ENCODE data around the gene TMEM255B. TPM values are rescaled to one million over a fixed set of nuclear protein-coding genes. Genes with fewer than 3 reads are reported as not detected.
"Not testable (repeated sequence)": the region's sequence is repeated elsewhere in the genome, so short reads cannot be mapped to it uniquely, and the experiment has no call there.

The TMEM255B gene
- total RNA-seq, 1 experiment from 2014 or later = 7.7 TPM

DNA sequence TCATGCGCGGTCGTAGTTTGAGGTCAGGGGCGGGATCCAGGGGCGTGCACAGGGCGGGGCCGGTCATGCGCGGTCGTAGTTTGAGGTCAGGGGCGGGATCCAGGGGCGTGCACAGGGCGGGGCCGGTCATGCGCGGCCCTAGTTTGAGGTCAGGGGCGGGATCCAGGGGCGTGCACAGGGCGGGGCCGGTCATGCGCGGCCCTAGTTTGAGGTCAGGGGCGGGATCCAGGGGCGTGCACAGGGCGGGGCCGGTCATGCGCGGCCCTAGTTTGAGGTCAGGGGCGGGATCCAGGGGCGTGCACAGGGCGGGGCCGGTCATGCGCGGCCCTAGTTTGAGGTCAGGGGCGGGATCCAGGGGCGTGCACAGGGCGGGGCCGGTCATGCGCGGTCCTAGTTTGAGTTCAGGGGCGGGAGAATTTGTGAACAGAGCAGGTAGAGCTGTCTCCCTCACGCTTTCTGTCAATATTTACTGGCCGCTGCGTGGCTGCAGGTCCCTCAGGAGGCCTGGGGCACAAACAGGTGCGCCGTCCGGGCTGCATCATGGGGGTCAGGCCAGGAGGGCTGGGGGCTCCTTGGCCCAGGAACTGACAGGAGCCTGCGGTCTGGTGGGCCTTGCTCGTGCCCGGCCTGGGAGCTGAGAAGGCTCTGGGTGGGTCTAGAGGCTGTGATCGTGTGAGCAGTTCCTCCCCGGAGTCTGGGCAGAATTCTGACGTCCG, 32.8 kb upstream of the TMEM255B start:
- H2AFZ ChIP-seq (ENCODE audit: low read depth, low read length, poor library complexity, severe bottlenecking) = not testable (repeated sequence)

DNA sequence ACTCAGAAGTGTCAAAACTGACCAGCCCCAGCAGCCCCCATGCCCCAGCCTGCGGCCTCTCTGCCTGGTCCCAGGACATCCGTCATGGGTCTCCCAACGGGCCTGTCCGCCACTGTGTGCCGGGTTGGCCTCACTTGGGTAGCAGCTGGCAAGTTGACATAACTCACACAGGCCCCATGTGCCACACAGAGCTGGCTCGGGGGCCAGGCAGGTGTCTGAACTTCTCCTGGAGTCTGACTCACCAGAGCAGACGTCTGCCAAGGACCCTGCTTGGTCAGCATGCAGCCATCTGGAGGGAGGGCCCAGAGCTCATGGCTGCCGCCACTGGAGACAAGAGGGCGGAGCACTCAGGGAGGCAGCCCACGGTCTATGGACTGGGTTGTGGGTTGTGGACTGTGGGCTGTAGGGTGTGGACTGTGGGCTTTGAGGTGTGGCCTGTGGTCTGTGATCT, 32.0 kb upstream of the TMEM255B start:
- H2AFZ ChIP-seq (ENCODE audit: low read depth, low read length, poor library complexity, severe bottlenecking) = no peak overlapping the region
- no peaks in the 10 kb centered on the region for H3K9me2 ChIP-seq (ENCODE audit: insufficient read depth)
- ChIA-PET POLR2A (no interaction called here), CTCF (no interaction called here), RAD21 (ENCODE audit: low non-redundant PET in 1 of 2, low total read pairs in 2 of 2, uncharacterized antibody in 2 of 2, unreplicated experiment in 2 of 2) (no interaction called here)
- BruUV-seq (replicated peaks) = no TSS peak
- ATAC-seq (no peak), DNase-seq (ENCODE audit: low read depth, low spot score) (no peak)
- H3K9ac ChIP-seq (ENCODE audit: low read length) = no peak overlapping the region
- no peak overlapping the region for H3K4me3 ChIP-seq (replicated peaks in 1 of 2; ENCODE audit: low read depth in 1 of 2, low read length in 2 of 2)
- H3K4me2 ChIP-seq (ENCODE audit: low read length) = no peak overlapping the region
- no peaks in the 10 kb centered on the region for H3K9me3 ChIP-seq (ENCODE audit: control insufficient read depth in 1 of 2, insufficient read depth in 1 of 2, low read depth in 1 of 2, low read length in 2 of 2)
- intact Hi-C loops (cut with micrococcal nuclease) = no loop called here
- no peaks in the 10 kb centered on the region for H3K79me2 ChIP-seq (ENCODE audit: insufficient read depth, low read length)
- no peaks in the 10 kb centered on the region for H3K27me3 ChIP-seq (ENCODE audit: insufficient read depth, low read length)
- H3K27ac ChIP-seq (ENCODE audit: low read depth, low read length) = peak overlapping the region; percentile 22; the same call in 1 of the 2 replicates
- no peaks in the 10 kb centered on the region for H3K36me3 ChIP-seq (ENCODE audit: control insufficient read depth in 1 of 2, insufficient read depth in 2 of 2, low read length in 2 of 2)
- TF ChIP-seq TCF7L2 (IDR thresholded peaks at IDR 0.05; ENCODE audit: borderline replicate concordance, extremely low read depth, insufficient read depth, insufficient read length) (no peak), EZH2phosphoT487 (IDR thresholded peaks at IDR 0.05; ENCODE audit: borderline replicate concordance) (no peak), RAD21 (IDR thresholded peaks at IDR 0.05; ENCODE audit: low read depth) (no peak), ZFX (IDR thresholded peaks at IDR 0.05) (no peak), SRF (IDR thresholded peaks at IDR 0.05; ENCODE audit: low read depth) (no peak), ELF1 (IDR thresholded peaks at IDR 0.05; ENCODE audit: borderline replicate concordance, low read depth) (no peak), ZNF274 (IDR thresholded peaks at IDR 0.05; ENCODE audit: low read depth, low read length) (no peak), CBX3 (IDR thresholded peaks at IDR 0.05; ENCODE audit: low read depth) (no peak), FOSL1 (IDR thresholded peaks at IDR 0.05; ENCODE audit: low read depth) (no peak), EGR1 (IDR thresholded peaks at IDR 0.05; ENCODE audit: low read depth) (no peak), POLR2A (IDR thresholded peaks at IDR 0.05; ENCODE audit: borderline replicate concordance, extremely low read depth, insufficient read depth, insufficient read length) (no peak)
- TF ChIP-seq, protein P1, sequence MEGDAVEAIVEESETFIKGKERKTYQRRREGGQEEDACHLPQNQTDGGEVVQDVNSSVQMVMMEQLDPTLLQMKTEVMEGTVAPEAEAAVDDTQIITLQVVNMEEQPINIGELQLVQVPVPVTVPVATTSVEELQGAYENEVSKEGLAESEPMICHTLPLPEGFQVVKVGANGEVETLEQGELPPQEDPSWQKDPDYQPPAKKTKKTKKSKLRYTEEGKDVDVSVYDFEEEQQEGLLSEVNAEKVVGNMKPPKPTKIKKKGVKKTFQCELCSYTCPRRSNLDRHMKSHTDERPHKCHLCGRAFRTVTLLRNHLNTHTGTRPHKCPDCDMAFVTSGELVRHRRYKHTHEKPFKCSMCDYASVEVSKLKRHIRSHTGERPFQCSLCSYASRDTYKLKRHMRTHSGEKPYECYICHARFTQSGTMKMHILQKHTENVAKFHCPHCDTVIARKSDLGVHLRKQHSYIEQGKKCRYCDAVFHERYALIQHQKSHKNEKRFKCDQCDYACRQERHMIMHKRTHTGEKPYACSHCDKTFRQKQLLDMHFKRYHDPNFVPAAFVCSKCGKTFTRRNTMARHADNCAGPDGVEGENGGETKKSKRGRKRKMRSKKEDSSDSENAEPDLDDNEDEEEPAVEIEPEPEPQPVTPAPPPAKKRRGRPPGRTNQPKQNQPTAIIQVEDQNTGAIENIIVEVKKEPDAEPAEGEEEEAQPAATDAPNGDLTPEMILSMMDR (IDR thresholded peaks at IDR 0.05 in 2 of 3, conservative IDR thresholded peaks at IDR 0.05 in 1 of 3; ENCODE audit: borderline replicate concordance in 1 of 3, insufficient read depth in 1 of 3, low read depth in 2 of 3, low read length in 2 of 3) = no peak
- TF ChIP-seq, protein P2, sequence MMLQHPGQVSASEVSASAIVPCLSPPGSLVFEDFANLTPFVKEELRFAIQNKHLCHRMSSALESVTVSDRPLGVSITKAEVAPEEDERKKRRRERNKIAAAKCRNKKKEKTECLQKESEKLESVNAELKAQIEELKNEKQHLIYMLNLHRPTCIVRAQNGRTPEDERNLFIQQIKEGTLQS (IDR thresholded peaks at IDR 0.05) = no peak
- H4K20me1 ChIP-seq (ENCODE audit: insufficient read depth) = no peaks in the 10 kb centered on the region
- H3K4me1 ChIP-seq (ENCODE audit: control insufficient read depth in 1 of 2, insufficient read depth in 2 of 2, low read length in 2 of 2) = peaks cover 2 to 6% of the 10 kb centered on the region in 2 experiments; a peak in 2 of 4 replicates

More for the DNA sequence above, 32.8 kb upstream of the TMEM255B start:
- H3K4me3 ChIP-seq (replicated peaks in 1 of 2; ENCODE audit: low read depth in 1 of 2, low read length in 2 of 2); H3K27me3 ChIP-seq (ENCODE audit: insufficient read depth, low read length); H3K9me2 ChIP-seq (ENCODE audit: insufficient read depth); CTCF ChIA-PET; H3K4me2 ChIP-seq (ENCODE audit: low read length); H3K36me3 ChIP-seq (ENCODE audit: control insufficient read depth in 1 of 2, insufficient read depth in 2 of 2, low read length in 2 of 2); H3K27ac ChIP-seq (ENCODE audit: low read depth, low read length); intact Hi-C loops (cut with micrococcal nuclease); H3K9ac ChIP-seq (ENCODE audit: low read length); H4K20me1 ChIP-seq (ENCODE audit: insufficient read depth); DNase-seq (ENCODE audit: low read depth, low spot score); ATAC-seq; H3K4me1 ChIP-seq (ENCODE audit: control insufficient read depth in 1 of 2, insufficient read depth in 2 of 2, low read length in 2 of 2); RAD21 ChIA-PET (ENCODE audit: low non-redundant PET in 1 of 2, low total read pairs in 2 of 2, uncharacterized antibody in 2 of 2, unreplicated experiment in 2 of 2); H3K9me3 ChIP-seq (ENCODE audit: control insufficient read depth in 1 of 2, insufficient read depth in 1 of 2, low read depth in 1 of 2, low read length in 2 of 2); BruUV-seq (replicated peaks); POLR2A ChIA-PET; H3K79me2 ChIP-seq (ENCODE audit: insufficient read depth, low read length): not testable (repeated sequence)
